ENCODE data around the gene SHISAL1. TPM values are rescaled to one million over a fixed set of nuclear protein-coding genes. Genes with fewer than 3 reads are reported as not detected.

SHISAL1 gene
- total RNA-seq, 3 donors from 2014 or later: 0.32 to 1.2 (median 0.33) TPM

DNA sequence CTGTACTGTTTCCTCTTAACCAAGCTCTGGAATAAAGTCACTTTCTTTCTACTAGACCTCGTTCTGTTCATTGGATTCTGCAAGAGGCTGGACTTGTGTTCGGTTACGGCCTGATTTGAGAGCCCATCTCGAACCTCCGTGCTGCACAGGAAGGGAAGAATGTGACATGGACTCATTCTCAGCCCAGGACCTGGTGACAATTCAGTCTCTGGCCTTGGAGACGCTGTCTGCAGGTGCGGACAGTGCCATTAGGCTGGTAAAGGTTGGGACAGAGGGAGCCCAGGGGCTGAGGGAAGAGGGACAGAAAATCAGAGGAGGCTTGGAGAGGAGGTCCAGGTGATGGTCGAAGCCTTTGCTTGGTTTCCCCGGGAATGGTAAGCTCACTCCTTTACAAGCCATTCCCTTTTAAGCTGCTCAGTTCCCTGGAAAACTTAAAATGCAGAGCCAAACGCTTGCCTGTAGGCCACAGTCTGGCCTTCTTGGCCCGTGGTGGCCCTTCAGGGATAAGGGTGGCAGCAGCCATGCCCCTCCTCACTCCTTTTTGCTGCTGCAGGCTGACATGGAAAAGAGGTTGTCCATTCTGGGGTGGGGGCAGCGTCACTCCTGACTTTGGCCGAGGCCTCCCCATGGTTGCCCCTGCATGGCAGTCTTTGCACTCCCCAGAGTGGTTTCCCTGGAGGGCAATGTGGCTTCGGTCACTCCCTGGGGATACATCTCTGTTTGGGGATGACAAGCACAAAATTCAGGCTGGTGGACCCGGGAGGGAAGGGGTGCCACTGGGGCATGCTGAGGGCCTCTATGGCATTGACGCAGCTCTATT lies 52.3 kb downstream of the SHISAL1 start:
- no peaks in the 10 kb centered on the region for H3K4me1 ChIP-seq
- intact Hi-C loops (cut with DNase I; ENCODE audit: low total_unique reads): no loop called here
- H3K4me3 ChIP-seq: no peak overlapping the region
- peak in 1 of 2 donors; percentile 47 for DNase-seq (ENCODE audit: low spot score in 2 of 2)
- peaks cover 0 to 4% of the 10 kb centered on the region in 2 donors for H3K9me3 ChIP-seq
- no peak overlapping the region for H3K27ac ChIP-seq
- peaks cover 0 to 4% of the 10 kb centered on the region in 2 donors for H3K27me3 ChIP-seq
- no peaks in the 10 kb centered on the region for H3K36me3 ChIP-seq
- TF ChIP-seq POLR2AphosphoS5 (IDR thresholded peaks at IDR 0.05) (no peak), POLR2A (IDR thresholded peaks at IDR 0.05) (no peak)
- TF ChIP-seq, protein P1, sequence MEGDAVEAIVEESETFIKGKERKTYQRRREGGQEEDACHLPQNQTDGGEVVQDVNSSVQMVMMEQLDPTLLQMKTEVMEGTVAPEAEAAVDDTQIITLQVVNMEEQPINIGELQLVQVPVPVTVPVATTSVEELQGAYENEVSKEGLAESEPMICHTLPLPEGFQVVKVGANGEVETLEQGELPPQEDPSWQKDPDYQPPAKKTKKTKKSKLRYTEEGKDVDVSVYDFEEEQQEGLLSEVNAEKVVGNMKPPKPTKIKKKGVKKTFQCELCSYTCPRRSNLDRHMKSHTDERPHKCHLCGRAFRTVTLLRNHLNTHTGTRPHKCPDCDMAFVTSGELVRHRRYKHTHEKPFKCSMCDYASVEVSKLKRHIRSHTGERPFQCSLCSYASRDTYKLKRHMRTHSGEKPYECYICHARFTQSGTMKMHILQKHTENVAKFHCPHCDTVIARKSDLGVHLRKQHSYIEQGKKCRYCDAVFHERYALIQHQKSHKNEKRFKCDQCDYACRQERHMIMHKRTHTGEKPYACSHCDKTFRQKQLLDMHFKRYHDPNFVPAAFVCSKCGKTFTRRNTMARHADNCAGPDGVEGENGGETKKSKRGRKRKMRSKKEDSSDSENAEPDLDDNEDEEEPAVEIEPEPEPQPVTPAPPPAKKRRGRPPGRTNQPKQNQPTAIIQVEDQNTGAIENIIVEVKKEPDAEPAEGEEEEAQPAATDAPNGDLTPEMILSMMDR (IDR thresholded peaks at IDR 0.05): no peak

DNA sequence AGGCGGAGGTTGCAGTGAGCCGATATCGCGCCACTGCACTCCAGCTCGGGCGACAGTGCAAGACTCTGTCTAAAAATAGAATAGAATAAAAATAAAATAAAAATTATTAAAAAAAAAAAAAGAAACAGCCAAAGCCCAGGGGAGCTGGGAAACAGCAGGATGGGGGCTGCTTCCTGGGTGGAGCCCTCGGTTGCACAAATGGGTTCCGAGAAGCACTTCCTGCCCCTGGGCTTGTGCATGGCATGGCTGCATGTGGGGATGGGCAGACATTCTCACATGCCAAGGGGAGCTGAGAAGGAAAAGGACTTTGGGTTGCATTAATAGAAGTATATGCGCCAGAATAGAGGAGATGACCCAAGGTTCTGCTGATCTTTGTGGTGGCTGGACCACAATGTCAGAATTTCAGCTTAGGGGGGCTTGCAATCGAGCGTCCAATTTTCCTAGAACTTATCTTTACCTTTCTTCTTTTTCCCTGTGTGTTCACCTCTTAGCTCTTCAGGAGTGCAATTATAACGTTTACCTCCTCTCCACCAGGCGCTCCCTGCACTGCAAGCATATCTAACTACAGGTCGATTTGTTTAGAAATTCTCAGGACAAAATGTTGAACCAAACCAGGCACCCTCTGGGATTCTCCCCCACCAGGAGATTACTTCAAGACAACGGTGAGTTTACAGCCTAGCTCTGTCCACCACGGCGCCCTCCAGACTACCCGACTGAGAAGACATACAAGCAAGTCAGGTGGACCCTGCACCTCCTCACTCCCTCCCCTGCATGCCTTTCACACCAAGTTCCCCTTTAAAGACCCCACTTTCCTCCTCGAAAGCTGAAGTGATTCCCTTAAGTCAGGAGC lies 53.2 kb downstream of the SHISAL1 start:
- TF ChIP-seq POLR2AphosphoS5 (IDR thresholded peaks at IDR 0.05): no peak
- TF ChIP-seq, protein P1 (IDR thresholded peaks at IDR 0.05): no peak
- no peak for TF ChIP-seq POLR2A (IDR thresholded peaks at IDR 0.05)
- DNase-seq (ENCODE audit: low spot score in 2 of 2): peak in 1 of 2 donors; percentile 20

DNA sequence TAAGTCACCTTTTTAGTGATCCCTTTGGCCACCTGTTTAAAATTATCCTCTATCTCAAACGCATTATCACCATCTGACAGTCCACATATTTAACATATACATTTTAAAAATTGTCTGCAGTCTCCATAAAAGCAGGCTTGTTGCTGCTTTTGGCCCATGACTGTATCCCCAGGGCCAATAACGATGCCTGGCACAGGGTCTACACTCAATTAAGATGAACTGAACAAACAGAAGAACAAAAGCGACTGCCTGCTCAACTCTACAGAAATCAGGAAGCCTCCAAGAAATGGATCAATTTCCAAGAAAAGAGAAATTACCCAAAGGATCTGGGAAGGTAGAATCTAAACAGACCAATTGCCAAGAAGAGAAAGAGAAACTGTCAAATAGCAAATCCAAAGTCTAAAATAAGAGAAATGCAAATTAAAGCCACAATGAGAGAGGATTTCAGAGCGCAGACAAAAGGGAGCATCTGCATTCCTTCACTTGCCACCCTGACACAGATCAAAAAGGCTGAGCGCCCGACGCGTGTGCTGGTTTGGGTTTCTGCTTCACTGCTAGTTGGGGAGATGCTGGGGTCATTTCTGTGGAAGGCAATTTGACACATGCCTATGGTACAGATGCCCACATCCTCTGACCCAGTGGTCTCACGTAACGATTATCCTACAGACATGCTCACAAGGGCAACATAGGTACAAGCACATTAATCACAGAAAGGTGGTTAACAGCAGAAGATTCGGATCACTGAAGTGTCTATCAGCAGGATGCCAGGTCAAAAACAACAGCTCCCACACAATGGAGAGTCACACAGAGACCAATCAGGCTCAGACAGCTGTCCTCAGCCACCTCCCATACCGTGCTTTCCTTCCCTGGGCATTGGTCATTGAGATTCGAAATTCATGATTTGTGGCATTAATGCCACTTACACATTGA lies 55.9 kb downstream of the SHISAL1 start:
- intact Hi-C loops (cut with DNase I; ENCODE audit: low total_unique reads): no loop called here
- TF ChIP-seq, protein P1 (IDR thresholded peaks at IDR 0.05): no peak
- TF ChIP-seq POLR2AphosphoS5 (IDR thresholded peaks at IDR 0.05) (no peak), POLR2A (IDR thresholded peaks at IDR 0.05) (no peak)
- Histone ChIP-seq H3K4me3 (no peak overlapping the region), H3K4me1 (no peaks in the 10 kb centered on the region), H3K27ac (no peak overlapping the region), H3K36me3 (no peaks in the 10 kb centered on the region), H3K9me3 (no peaks in the 10 kb centered on the region), H3K27me3 (peaks cover 0 to 4% of the 10 kb centered on the region in 2 donors)
- no peak for DNase-seq (ENCODE audit: low spot score in 2 of 2)

More for the DNA sequence above, 53.2 kb downstream of the SHISAL1 start:
- no peaks in the 10 kb centered on the region for H3K4me1 ChIP-seq
- H3K27ac ChIP-seq: no peak overlapping the region
- peaks cover 0 to 4% of the 10 kb centered on the region in 2 donors for H3K9me3 ChIP-seq
- no peak overlapping the region for H3K4me3 ChIP-seq
- H3K36me3 ChIP-seq: no peaks in the 10 kb centered on the region
- H3K27me3 ChIP-seq: peaks cover 0 to 4% of the 10 kb centered on the region in 2 donors
- intact Hi-C loops (cut with DNase I; ENCODE audit: low total_unique reads): no loop called here

DNA sequence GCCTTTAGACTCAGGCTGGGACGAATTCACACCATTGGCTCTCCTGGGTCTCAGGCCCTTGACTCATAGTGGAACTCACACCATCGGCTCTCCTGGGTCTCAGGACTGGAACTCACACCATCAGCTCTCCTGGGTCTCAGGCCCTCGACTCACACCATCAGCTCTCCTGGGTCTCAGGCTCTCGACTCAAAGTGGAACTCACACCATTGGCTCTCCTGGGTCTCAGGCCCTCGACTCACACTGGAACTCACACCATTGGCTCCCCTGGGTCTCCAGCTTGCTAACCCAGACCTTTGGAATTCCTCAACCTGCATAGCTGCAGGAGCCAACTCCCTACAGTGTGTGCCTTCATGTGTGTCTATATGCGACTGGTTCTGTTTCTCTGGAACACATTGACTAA lies 56.7 kb downstream of the SHISAL1 start:
- no peaks in the 10 kb centered on the region for H3K36me3 ChIP-seq
- H3K27ac ChIP-seq: no peak overlapping the region
- H3K4me3 ChIP-seq: no peak overlapping the region
- intact Hi-C loops (cut with DNase I; ENCODE audit: low total_unique reads): no loop called here
- peaks cover 0 to 3% of the 10 kb centered on the region in 2 donors for H3K9me3 ChIP-seq
- H3K4me1 ChIP-seq: no peaks in the 10 kb centered on the region
- H3K27me3 ChIP-seq: peaks cover 0 to 4% of the 10 kb centered on the region in 2 donors
- no peak for DNase-seq (ENCODE audit: low spot score in 2 of 2)
- TF ChIP-seq, protein P1 (IDR thresholded peaks at IDR 0.05): no peak
- TF ChIP-seq POLR2A (IDR thresholded peaks at IDR 0.05): no peak
- no peak for TF ChIP-seq POLR2AphosphoS5 (IDR thresholded peaks at IDR 0.05)
